GM12878 (cell line): ENCODE results near the gene UBE2C. TPM values are rescaled to one million over a fixed set of nuclear protein-coding genes. Genes with fewer than 3 reads are reported as not detected.

Experiments
- BHLHE40 ChIP-seq, 2 experiments: fragments of 450-650 bp in 1 of 2; IDR thresholded peaks; 2 replicates each; pipeline ENCODE4 v1.6.1; 2011 to 2017; ENCODE audit warnings: low read depth in 2 of 2, borderline replicate concordance in 1 of 2, improper control_type of control experiment in 1 of 2, low read length in 1 of 2, mild to moderate bottlenecking in 1 of 2
- EZH2 ChIP-seq: IDR thresholded peaks from 2 replicates; pipeline ENCODE4 v1.6.1; 2012; ENCODE audit warnings: low read depth, mild to moderate bottlenecking, control low read depth, inconsistent platforms, low read length, borderline replicate concordance; ENCODE audit not compliant: control insufficient read depth
- HDAC2 ChIP-seq: fragments of 200-600 bp; sonication (generic); IDR thresholded peaks from 2 replicates; pipeline ENCODE4 v1.6.1; 2017
- KAT2A ChIP-seq: conservative IDR thresholded peaks from 2 replicates; pipeline ENCODE4 v1.6.1; 2011; ENCODE audit warnings: low read depth, low read length; ENCODE audit not compliant: control insufficient read depth
- MXI1 ChIP-seq: fragments of 150-350 bp; IDR thresholded peaks from 2 replicates; pipeline ENCODE4 v1.6.1; 2011; ENCODE audit warnings: low read depth, mild to moderate bottlenecking, inconsistent platforms, low read length, improper control_type of control experiment
- MYC ChIP-seq: IDR thresholded peaks from 2 replicates; pipeline ENCODE4 v1.6.1; 2011; ENCODE audit warnings: mild to moderate bottlenecking, low read length, moderate library complexity, inconsistent platforms; ENCODE audit not compliant: insufficient read depth, insufficient replicate concordance, insufficient read length, severe bottlenecking
- NFYB ChIP-seq: IDR thresholded peaks from 2 replicates; pipeline ENCODE4 v1.6.1; 2011; ENCODE audit warnings: low read depth, mild to moderate bottlenecking, low read length, improper control_type of control experiment, moderate library complexity; ENCODE audit not compliant: insufficient read depth
- PAX5 ChIP-seq: IDR thresholded peaks from 2 replicates; pipeline ENCODE4 v1.6.1; 2011; ENCODE audit warnings: low read depth, low read length, borderline replicate concordance
- PAX8 ChIP-seq: fragments of 450-650 bp; IDR thresholded peaks from 2 replicates; pipeline ENCODE4 v1.6.1; 2017; ENCODE audit warnings: mild to moderate bottlenecking, moderate library complexity
- POLR2AphosphoS2 ChIP-seq: IDR thresholded peaks from 2 replicates; pipeline ENCODE4 v1.6.1; 2011; ENCODE audit warnings: low read depth, mild to moderate bottlenecking, low read length, improper control_type of control experiment, moderate library complexity
- RBBP5 ChIP-seq: fragments of 200-600 bp; sonication (generic); conservative IDR thresholded peaks from 2 replicates; pipeline ENCODE4 v1.6.1; 2016
- RCOR1 ChIP-seq: conservative IDR thresholded peaks from 2 replicates; pipeline ENCODE4 v1.6.1; 2012; ENCODE audit warnings: low read depth, low read length, improper control_type of control experiment
- TAF1 ChIP-seq: IDR thresholded peaks from 2 replicates; pipeline ENCODE4 v1.6.1; 2011; ENCODE audit warnings: mild to moderate bottlenecking, low read depth, low read length, borderline replicate concordance
- ZNF217 ChIP-seq: fragments of 450-650 bp; IDR thresholded peaks from 2 replicates; pipeline ENCODE4 v1.6.1; 2017; ENCODE audit warnings: antibody characterized with exemption, mild to moderate bottlenecking
- polyA plus RNA-seq, 11 experiments: library from polyadenylated mRNA; depleted of rRNA in 4 of 11; unstranded in 6 of 11; stranded (reverse) in 5 of 11; fragments of >200 nt; fragmentation: Nextera tagmentation in 4 of 11; fragmentation: Illumina TruSeq in 1 of 11; extraction: Ambion mirVana in 4 of 11; extraction: Trizol in 1 of 11; gene quantifications; 1 replicate in 1 of 11; 2 replicates in 10 of 11; pipeline versions ENCODE4 v1.2.1 to v1.2.3, GENCODE V29; 2011 to 2016; ENCODE audit warnings: inconsistent platforms in 2 of 11, missing spikeins in 2 of 11, low read depth in 1 of 11
- total RNA-seq, 4 experiments: library from RNA; depleted of rRNA in 3 of 4; stranded (reverse); fragments of >200 nt in 3 of 4; fragmentation: Illumina TruSeq in 1 of 4; extraction: Trizol in 1 of 4; gene quantifications; 2 replicates each; pipeline versions ENCODE4 v1.2.1 to v1.2.3, GENCODE V29; 2013 to 2021
- TF ChIP-seq, protein P1 (sequence below): fragments of 150-350 bp; IDR thresholded peaks from 2 replicates; pipeline ENCODE4 v1.6.1; 2014; ENCODE audit warnings: mild to moderate bottlenecking, low read depth, low read length
- TF ChIP-seq, protein P2 (sequence below): fragments of 450-650 bp; conservative IDR thresholded peaks from 2 replicates; pipeline ENCODE4 v1.6.1; 2017; ENCODE audit warnings: mild to moderate bottlenecking, moderate library complexity
- TF ChIP-seq, protein P3 (sequence below): fragments of 450-650 bp; IDR thresholded peaks from 2 replicates; pipeline ENCODE4 v1.6.1; 2018; ENCODE audit warnings: mild to moderate bottlenecking, low read depth, moderate library complexity; ENCODE audit not compliant: partially characterized antibody
- TF ChIP-seq, protein P4 (sequence below): fragments of 150-350 bp; IDR thresholded peaks from 2 replicates; pipeline ENCODE4 v1.6.1; 2016; ENCODE audit warnings: low read depth, low read length

The UBE2C gene
- total and polyA plus RNA-seq, 10 of the 15 experiments (the other 5 are each of a cell fraction or from before 2014, with no cell fraction given) = 86.2 to 412 (median 176) TPM

DNA sequence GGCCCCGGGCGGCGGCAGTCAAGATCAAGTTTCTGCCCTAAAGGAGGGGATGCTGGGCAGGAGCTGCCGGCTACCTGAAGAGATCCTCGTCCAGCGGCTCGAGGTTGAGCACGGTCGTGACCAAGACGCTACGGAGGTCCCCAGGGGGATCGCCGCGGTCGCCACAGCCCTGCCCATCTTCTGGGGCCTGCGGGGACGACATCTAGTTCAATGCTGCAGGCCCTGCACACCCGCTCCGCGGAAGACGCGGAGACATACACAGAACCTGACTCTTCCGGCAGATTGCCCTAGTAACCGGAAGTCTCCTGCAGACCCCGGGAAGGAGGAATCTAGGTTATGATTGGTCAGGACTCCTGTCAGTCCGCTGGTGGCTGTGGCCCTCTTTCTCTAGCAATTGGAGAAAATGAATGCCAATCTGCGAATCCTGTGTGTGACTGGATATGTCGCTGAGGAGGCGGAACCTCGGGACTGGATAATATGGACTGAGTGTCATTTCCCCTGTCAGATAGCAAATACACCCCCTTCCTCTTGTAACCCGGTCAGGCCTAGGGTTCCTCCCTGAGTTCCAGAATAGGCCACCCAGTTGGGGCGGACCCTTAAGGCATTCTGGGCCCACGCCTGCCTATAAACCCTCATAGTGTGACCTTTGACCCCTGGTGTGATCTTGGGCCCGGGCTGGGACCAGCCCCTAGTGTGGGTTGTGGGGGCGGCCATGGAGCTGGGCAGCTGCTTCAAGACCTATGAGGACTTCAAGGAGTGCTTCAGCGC, 44.9 kb downstream of the UBE2C start, which contains the start of the genes ACOT8 and ZSWIM3 (continued):
- TF ChIP-seq, protein P1, sequence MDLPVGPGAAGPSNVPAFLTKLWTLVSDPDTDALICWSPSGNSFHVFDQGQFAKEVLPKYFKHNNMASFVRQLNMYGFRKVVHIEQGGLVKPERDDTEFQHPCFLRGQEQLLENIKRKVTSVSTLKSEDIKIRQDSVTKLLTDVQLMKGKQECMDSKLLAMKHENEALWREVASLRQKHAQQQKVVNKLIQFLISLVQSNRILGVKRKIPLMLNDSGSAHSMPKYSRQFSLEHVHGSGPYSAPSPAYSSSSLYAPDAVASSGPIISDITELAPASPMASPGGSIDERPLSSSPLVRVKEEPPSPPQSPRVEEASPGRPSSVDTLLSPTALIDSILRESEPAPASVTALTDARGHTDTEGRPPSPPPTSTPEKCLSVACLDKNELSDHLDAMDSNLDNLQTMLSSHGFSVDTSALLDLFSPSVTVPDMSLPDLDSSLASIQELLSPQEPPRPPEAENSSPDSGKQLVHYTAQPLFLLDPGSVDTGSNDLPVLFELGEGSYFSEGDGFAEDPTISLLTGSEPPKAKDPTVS = no peak
- TF ChIP-seq PAX5 (no peak), BHLHE40 (IDR thresholded peaks at IDR 0.05; ENCODE audit: borderline replicate concordance in 1 of 2, low read depth in 2 of 2, low read length in 1 of 2) (peak; percentile 48 to 72; a peak in 3 of 4 replicates), NFYB (peak; percentile 98), PAX8 (no peak; the same call in 1 of the 2 replicates), HDAC2 (no peak), POLR2AphosphoS2 (peak; percentile 96), RCOR1 (0 out of 2 replicates have a peak, but pooled peaks have one; percentile 57), RBBP5 (no peak), EZH2 (no peak), ZNF217 (no peak), KAT2A (no peak), MXI1 (peak; percentile 68; the same call in 1 of the 2 replicates), TAF1 (peak; percentile 97), MYC (no peak)
- TF ChIP-seq, protein P2, sequence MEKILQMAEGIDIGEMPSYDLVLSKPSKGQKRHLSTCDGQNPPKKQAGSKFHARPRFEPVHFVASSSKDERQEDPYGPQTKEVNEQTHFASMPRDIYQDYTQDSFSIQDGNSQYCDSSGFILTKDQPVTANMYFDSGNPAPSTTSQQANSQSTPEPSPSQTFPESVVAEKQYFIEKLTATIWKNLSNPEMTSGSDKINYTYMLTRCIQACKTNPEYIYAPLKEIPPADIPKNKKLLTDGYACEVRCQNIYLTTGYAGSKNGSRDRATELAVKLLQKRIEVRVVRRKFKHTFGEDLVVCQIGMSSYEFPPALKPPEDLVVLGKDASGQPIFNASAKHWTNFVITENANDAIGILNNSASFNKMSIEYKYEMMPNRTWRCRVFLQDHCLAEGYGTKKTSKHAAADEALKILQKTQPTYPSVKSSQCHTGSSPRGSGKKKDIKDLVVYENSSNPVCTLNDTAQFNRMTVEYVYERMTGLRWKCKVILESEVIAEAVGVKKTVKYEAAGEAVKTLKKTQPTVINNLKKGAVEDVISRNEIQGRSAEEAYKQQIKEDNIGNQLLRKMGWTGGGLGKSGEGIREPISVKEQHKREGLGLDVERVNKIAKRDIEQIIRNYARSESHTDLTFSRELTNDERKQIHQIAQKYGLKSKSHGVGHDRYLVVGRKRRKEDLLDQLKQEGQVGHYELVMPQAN = peak; percentile 76
- TF ChIP-seq, protein P3, sequence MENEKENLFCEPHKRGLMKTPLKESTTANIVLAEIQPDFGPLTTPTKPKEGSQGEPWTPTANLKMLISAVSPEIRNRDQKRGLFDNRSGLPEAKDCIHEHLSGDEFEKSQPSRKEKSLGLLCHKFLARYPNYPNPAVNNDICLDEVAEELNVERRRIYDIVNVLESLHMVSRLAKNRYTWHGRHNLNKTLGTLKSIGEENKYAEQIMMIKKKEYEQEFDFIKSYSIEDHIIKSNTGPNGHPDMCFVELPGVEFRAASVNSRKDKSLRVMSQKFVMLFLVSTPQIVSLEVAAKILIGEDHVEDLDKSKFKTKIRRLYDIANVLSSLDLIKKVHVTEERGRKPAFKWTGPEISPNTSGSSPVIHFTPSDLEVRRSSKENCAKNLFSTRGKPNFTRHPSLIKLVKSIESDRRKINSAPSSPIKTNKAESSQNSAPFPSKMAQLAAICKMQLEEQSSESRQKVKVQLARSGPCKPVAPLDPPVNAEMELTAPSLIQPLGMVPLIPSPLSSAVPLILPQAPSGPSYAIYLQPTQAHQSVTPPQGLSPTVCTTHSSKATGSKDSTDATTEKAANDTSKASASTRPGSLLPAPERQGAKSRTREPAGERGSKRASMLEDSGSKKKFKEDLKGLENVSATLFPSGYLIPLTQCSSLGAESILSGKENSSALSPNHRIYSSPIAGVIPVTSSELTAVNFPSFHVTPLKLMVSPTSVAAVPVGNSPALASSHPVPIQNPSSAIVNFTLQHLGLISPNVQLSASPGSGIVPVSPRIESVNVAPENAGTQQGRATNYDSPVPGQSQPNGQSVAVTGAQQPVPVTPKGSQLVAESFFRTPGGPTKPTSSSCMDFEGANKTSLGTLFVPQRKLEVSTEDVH = peak; percentile 87
- TF ChIP-seq, protein P4, sequence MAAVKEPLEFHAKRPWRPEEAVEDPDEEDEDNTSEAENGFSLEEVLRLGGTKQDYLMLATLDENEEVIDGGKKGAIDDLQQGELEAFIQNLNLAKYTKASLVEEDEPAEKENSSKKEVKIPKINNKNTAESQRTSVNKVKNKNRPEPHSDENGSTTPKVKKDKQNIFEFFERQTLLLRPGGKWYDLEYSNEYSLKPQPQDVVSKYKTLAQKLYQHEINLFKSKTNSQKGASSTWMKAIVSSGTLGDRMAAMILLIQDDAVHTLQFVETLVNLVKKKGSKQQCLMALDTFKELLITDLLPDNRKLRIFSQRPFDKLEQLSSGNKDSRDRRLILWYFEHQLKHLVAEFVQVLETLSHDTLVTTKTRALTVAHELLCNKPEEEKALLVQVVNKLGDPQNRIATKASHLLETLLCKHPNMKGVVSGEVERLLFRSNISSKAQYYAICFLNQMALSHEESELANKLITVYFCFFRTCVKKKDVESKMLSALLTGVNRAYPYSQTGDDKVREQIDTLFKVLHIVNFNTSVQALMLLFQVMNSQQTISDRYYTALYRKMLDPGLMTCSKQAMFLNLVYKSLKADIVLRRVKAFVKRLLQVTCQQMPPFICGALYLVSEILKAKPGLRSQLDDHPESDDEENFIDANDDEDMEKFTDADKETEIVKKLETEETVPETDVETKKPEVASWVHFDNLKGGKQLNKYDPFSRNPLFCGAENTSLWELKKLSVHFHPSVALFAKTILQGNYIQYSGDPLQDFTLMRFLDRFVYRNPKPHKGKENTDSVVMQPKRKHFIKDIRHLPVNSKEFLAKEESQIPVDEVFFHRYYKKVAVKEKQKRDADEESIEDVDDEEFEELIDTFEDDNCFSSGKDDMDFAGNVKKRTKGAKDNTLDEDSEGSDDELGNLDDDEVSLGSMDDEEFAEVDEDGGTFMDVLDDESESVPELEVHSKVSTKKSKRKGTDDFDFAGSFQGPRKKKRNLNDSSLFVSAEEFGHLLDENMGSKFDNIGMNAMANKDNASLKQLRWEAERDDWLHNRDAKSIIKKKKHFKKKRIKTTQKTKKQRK = peak; percentile 99
